ENCODE results near the gene FAM222A.

Gene FAM222A

GRCh38 chr12:109762071-109762672 lies 48.5 kb downstream of the FAM222A start:
- no peak for DNase-seq

- no peak for DNase-seq
These were observed 49.1 kb downstream of the FAM222A start for GRCh38 chr12:109762673-109763191.

- no peak for DNase-seq
These were observed 49.7 kb downstream of the FAM222A start for GRCh38 chr12:109763201-109763841.

GRCh38 chr12:109764123-109764522 lies 50.5 kb downstream of the FAM222A start:
- DNase-seq, result no peak

GRCh38 chr12:109764776-109765445 lies 51.3 kb downstream of the FAM222A start:
- no peak for DNase-seq

GRCh38 chr12:109765446-109765810 lies 51.8 kb downstream of the FAM222A start:
- no peak for DNase-seq

- no peak for DNase-seq
These were observed 52.7 kb downstream of the FAM222A start for GRCh38 chr12:109766251-109766778.

- no peak for DNase-seq
These were observed 53.8 kb downstream of the FAM222A start for GRCh38 chr12:109767456-109767855.

- DNase-seq, result no peak
These were observed 54.6 kb downstream of the FAM222A start for GRCh38 chr12:109767991-109768900.

GRCh38 chr12:109768901-109769670 lies 55.5 kb downstream of the FAM222A start:
- DNase-seq, result no peak

GRCh38 chr12:109770104-109770860 lies 56.7 kb downstream of the FAM222A start:
- DNase-seq, result no peak

GRCh38 chr12:109770861-109771670 lies 57.4 kb downstream of the FAM222A start:
- no peak for DNase-seq

GRCh38 chr12:109771746-109772621 lies 58.4 kb downstream of the FAM222A start:
- DNase-seq, result no peak

GRCh38 chr12:109772622-109773321 lies 59.1 kb downstream of the FAM222A start:
- DNase-seq, result no peak

- no peak for DNase-seq
These were observed 59.9 kb downstream of the FAM222A start for GRCh38 chr12:109773384-109774011.

GRCh38 chr12:109775172-109775881 lies 61.7 kb downstream of the FAM222A start:
- DNase-seq, result no peak

- no peak for DNase-seq
These were observed 63.0 kb downstream of the FAM222A start for GRCh38 chr12:109776624-109777023.

All from SHP77 treated with DMSO at 0.1 percent for 48 hours (cell line).